Measurements from ENCODE around the gene CCDC57.

Gene CCDC57

GRCh38 chr17:82164853-82165252, 47.8 kb downstream of the CCDC57 start:
- Mint-ChIP-seq H3K36me3 (ENCODE audit: low read depth) (peaks cover 67% of the 10 kb centered on the region), H3K4me3 (no peak overlapping the region), H3K27ac (no peak overlapping the region), H3K9me3 (no peaks in the 10 kb centered on the region), H3K27me3 (ENCODE audit: low read depth) (peaks cover 5% of the 10 kb centered on the region), H3K4me1 (no peaks in the 10 kb centered on the region)
- TF ChIP-seq CTCF (IDR thresholded peaks at IDR 0.05; ENCODE audit: unreplicated experiment in 3 of 3): no peak

GRCh38 chr17:82161216-82161615, 51.4 kb downstream of the CCDC57 start:
- Mint-ChIP-seq H3K27ac (no peak overlapping the region), H3K4me3 (no peak overlapping the region), H3K4me1 (no peaks in the 10 kb centered on the region), H3K36me3 (ENCODE audit: low read depth) (peaks cover 42% of the 10 kb centered on the region), H3K27me3 (ENCODE audit: low read depth) (no peaks in the 10 kb centered on the region), H3K9me3 (no peaks in the 10 kb centered on the region)
- TF ChIP-seq CTCF (IDR thresholded peaks at IDR 0.05; ENCODE audit: unreplicated experiment in 3 of 3): no peak

GRCh38 chr17:82160075-82160474, 52.6 kb downstream of the CCDC57 start:
- Mint-ChIP-seq H3K36me3 (ENCODE audit: low read depth) (peaks cover 37% of the 10 kb centered on the region), H3K27me3 (ENCODE audit: low read depth) (no peaks in the 10 kb centered on the region), H3K27ac (no peak overlapping the region), H3K9me3 (no peaks in the 10 kb centered on the region), H3K4me3 (no peak overlapping the region), H3K4me1 (no peaks in the 10 kb centered on the region)
- no peak for TF ChIP-seq CTCF (IDR thresholded peaks at IDR 0.05; ENCODE audit: unreplicated experiment in 3 of 3)

- H3K36me3 Mint-ChIP-seq (ENCODE audit: low read depth): peaks cover 29% of the 10 kb centered on the region
- H3K27me3 Mint-ChIP-seq (ENCODE audit: low read depth): no peaks in the 10 kb centered on the region
- no peaks in the 10 kb centered on the region for H3K4me1 Mint-ChIP-seq
- H3K27ac Mint-ChIP-seq: no peak overlapping the region
- no peak overlapping the region for H3K4me3 Mint-ChIP-seq
- H3K9me3 Mint-ChIP-seq: no peaks in the 10 kb centered on the region
- no peak for TF ChIP-seq CTCF (IDR thresholded peaks at IDR 0.05; ENCODE audit: unreplicated experiment in 3 of 3)
Measured at GRCh38 chr17:82158825-82159224, 53.8 kb downstream of the CCDC57 start.

- TF ChIP-seq CTCF (IDR thresholded peaks at IDR 0.05; ENCODE audit: unreplicated experiment in 3 of 3): no peak
- Mint-ChIP-seq H3K4me3 (no peak overlapping the region), H3K27ac (no peak overlapping the region), H3K9me3 (no peaks in the 10 kb centered on the region), H3K27me3 (ENCODE audit: low read depth) (no peaks in the 10 kb centered on the region), H3K4me1 (no peaks in the 10 kb centered on the region), H3K36me3 (ENCODE audit: low read depth) (peaks cover 21% of the 10 kb centered on the region)
Measured at GRCh38 chr17:82157046-82158035, 55.3 kb downstream of the CCDC57 start.

Measured in nephron (organoid).